ENCODE measurements around the gene ZSCAN23. TPM values are rescaled to one million over a fixed set of nuclear protein-coding genes. Genes with fewer than 3 reads are reported as not detected.
"Not testable (repeated sequence)": the region's sequence is repeated elsewhere in the genome, so short reads cannot be mapped to it uniquely, and the experiment has no call there.

ZSCAN23 gene
- total RNA-seq, 1 experiment from 2014 or later = 3.0 TPM

DNA sequence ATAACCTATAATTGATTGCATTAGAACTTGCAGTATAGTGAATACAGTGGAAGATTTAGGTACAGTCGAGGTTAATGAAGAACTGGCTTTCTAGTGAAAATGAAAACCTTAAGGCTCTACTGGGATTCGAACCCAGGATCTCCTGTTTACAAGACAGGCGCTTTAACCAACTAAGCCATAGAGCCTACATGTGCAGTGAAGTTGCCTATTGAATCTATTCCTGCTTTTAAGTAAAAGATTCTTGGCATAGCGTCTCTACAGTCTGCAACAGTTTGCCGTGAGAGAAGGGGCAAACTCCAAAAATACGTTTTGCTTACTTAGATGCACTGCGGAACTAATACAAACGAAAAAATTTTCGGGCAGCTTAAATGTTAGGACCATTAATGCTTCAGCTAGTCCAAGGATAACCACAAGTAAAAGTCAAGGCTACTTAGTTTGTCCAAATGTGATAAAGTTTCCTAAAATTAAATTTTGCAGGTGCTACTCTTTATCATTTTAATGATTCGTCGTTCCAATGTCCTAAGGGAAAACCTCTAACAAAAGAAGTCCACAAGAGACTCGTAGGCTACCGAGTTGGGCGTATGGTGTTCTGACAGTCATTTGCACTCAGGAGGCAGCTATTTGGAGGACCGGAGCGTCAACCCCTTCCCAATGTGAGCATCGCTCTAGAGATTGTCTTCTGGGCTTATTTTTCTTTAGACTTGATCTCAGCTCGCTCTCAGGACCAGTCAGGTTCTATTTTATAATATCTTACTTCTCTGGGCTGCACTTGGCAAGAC, 31.3 kb upstream of the ZSCAN23 start:
- no peaks in the 10 kb centered on the region for H3K4me1 Mint-ChIP-seq (ENCODE audit: insufficient read depth, unreplicated experiment)
- H3K27me3 Mint-ChIP-seq (ENCODE audit: insufficient read depth, unreplicated experiment) = peaks cover 10% of the 10 kb centered on the region
- BruUV-seq (replicated peaks) = no TSS peak
- H3K36me3 Mint-ChIP-seq (ENCODE audit: insufficient read depth, unreplicated experiment) = peaks cover 8% of the 10 kb centered on the region
- TF ChIP-seq, protein P1, sequence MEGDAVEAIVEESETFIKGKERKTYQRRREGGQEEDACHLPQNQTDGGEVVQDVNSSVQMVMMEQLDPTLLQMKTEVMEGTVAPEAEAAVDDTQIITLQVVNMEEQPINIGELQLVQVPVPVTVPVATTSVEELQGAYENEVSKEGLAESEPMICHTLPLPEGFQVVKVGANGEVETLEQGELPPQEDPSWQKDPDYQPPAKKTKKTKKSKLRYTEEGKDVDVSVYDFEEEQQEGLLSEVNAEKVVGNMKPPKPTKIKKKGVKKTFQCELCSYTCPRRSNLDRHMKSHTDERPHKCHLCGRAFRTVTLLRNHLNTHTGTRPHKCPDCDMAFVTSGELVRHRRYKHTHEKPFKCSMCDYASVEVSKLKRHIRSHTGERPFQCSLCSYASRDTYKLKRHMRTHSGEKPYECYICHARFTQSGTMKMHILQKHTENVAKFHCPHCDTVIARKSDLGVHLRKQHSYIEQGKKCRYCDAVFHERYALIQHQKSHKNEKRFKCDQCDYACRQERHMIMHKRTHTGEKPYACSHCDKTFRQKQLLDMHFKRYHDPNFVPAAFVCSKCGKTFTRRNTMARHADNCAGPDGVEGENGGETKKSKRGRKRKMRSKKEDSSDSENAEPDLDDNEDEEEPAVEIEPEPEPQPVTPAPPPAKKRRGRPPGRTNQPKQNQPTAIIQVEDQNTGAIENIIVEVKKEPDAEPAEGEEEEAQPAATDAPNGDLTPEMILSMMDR (IDR thresholded peaks at IDR 0.05; ENCODE audit: unreplicated experiment) = no peak
- H3K4me3 Mint-ChIP-seq (ENCODE audit: unreplicated experiment) = peak overlapping the region; percentile 76
- intact Hi-C loops (cut with micrococcal nuclease) = no loop called here
- POLR2A ChIA-PET = interaction anchor here (0.7 to 1.8 kb wide), 8 partner anchors 9 to 436 kb away, joined by 3 to 11 read pairs (median 4); a partner anchor contains a TSS
- H3K9me3 Mint-ChIP-seq (ENCODE audit: unreplicated experiment) = no peaks in the 10 kb centered on the region
- H3K27ac Mint-ChIP-seq (ENCODE audit: low read depth, unreplicated experiment) = no peak overlapping the region
- DNase-seq (ENCODE audit: unreplicated experiment) = peak; percentile 83
- CTCF ChIA-PET = interaction anchor here (0.5 to 1.6 kb wide), 6 partner anchors 16 to 478 kb away, joined by 3 to 4 read pairs (median 3); no protein-coding TSS in a partner anchor

GRCh38 chr6:28469153-28469745, 26.0 kb upstream of the ZSCAN23 start:
- POLR2A ChIA-PET = interaction anchor here (0.6 kb wide), 1 partner anchor 22 kb away, joined by 3 read pairs; no protein-coding TSS in a partner anchor
- H3K36me3 Mint-ChIP-seq (ENCODE audit: insufficient read depth, unreplicated experiment); CTCF ChIA-PET; BruUV-seq (replicated peaks); H3K27ac Mint-ChIP-seq (ENCODE audit: low read depth, unreplicated experiment); H3K9me3 Mint-ChIP-seq (ENCODE audit: unreplicated experiment); H3K4me1 Mint-ChIP-seq (ENCODE audit: insufficient read depth, unreplicated experiment); intact Hi-C loops (cut with micrococcal nuclease); DNase-seq (ENCODE audit: unreplicated experiment); H3K4me3 Mint-ChIP-seq (ENCODE audit: unreplicated experiment): not testable (repeated sequence)
- peaks cover 23% of the 10 kb centered on the region for H3K27me3 Mint-ChIP-seq (ENCODE audit: insufficient read depth, unreplicated experiment)

- H3K27me3 Mint-ChIP-seq (ENCODE audit: insufficient read depth, unreplicated experiment) = peaks cover 35% of the 10 kb centered on the region
- TF ChIP-seq, protein P1 (IDR thresholded peaks at IDR 0.05; ENCODE audit: unreplicated experiment) = no peak
- POLR2A ChIA-PET = interaction anchor here (0.5 kb wide), 1 partner anchor 28 kb away, joined by 3 read pairs; no protein-coding TSS in a partner anchor
- BruUV-seq (replicated peaks) = no TSS peak
- H3K4me3 Mint-ChIP-seq (ENCODE audit: unreplicated experiment) = no peak overlapping the region
- no peaks in the 10 kb centered on the region for H3K36me3 Mint-ChIP-seq (ENCODE audit: insufficient read depth, unreplicated experiment)
- no peak for DNase-seq (ENCODE audit: unreplicated experiment)
- no peak overlapping the region for H3K27ac Mint-ChIP-seq (ENCODE audit: low read depth, unreplicated experiment)
- CTCF ChIA-PET = no interaction called here
- H3K9me3 Mint-ChIP-seq (ENCODE audit: unreplicated experiment) = no peaks in the 10 kb centered on the region
- intact Hi-C loops (cut with micrococcal nuclease) = no loop called here
- no peaks in the 10 kb centered on the region for H3K4me1 Mint-ChIP-seq (ENCODE audit: insufficient read depth, unreplicated experiment)
Measured at GRCh38 chr6:28468056-28468455, 24.8 kb upstream of the ZSCAN23 start.

DNA sequence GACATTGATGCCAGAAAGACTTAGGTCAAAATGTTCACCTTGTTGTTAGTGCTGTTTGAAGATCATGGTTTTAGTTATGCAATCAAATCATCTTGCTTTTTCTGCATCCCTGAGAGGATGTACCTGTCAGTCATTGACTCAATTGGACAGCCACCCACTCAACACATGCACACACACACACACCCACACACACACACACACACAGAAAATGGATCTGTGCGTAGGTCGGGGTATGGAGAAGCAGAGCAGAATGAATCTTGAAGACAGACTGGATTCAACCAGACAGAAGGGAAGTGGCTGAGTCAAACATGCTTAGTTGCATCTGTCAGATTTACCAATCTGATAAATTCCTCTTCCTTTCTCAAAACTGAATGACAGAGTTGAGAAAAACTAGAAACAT, 19.1 kb upstream of the ZSCAN23 start:
- TF ChIP-seq, protein P1 (IDR thresholded peaks at IDR 0.05; ENCODE audit: unreplicated experiment) = no peak
- no peak for DNase-seq (ENCODE audit: unreplicated experiment)
- peaks cover 91% of the 10 kb centered on the region for H3K27me3 Mint-ChIP-seq (ENCODE audit: insufficient read depth, unreplicated experiment)
- intact Hi-C loops (cut with micrococcal nuclease) = no loop called here
- H3K27ac Mint-ChIP-seq (ENCODE audit: low read depth, unreplicated experiment) = no peak overlapping the region
- ChIA-PET POLR2A (no interaction called here), CTCF (no interaction called here)
- no peak overlapping the region for H3K4me3 Mint-ChIP-seq (ENCODE audit: unreplicated experiment)
- no peaks in the 10 kb centered on the region for H3K4me1 Mint-ChIP-seq (ENCODE audit: insufficient read depth, unreplicated experiment)
- no peaks in the 10 kb centered on the region for H3K9me3 Mint-ChIP-seq (ENCODE audit: unreplicated experiment)
- H3K36me3 Mint-ChIP-seq (ENCODE audit: insufficient read depth, unreplicated experiment) = no peaks in the 10 kb centered on the region
- no TSS peak for BruUV-seq (replicated peaks)

Data from MCF 10A (cell line).